ENCODE measurements around the gene CDC37L1. TPM values are rescaled to one million over a fixed set of nuclear protein-coding genes. Genes with fewer than 3 reads are reported as not detected.

CDC37L1 gene
- polyA plus RNA-seq, 1 of the 3 experiments (the other 2 are of a cell fraction) = 6.5 TPM

- TF ChIP-seq PBX3 (IDR thresholded peaks at IDR 0.05) = no peak
These were observed 30.0 kb downstream of the CDC37L1 start (continued) for GRCh38 chr9:4709380-4709779.

- Histone ChIP-seq H3K27ac (ENCODE audit: low read depth in 2 of 2, low read length in 1 of 2) (no peak overlapping the region), H3K9me3 (no peaks in the 10 kb centered on the region), H3K27me3 (ENCODE audit: insufficient read depth) (no peaks in the 10 kb centered on the region), H3K9me2 (no peaks in the 10 kb centered on the region), H3K4me1 (ENCODE audit: control insufficient read depth in 1 of 2, insufficient read depth in 2 of 2, low read depth in 1 of 2, low read length in 1 of 2) (no peaks in the 10 kb centered on the region), H4K20me1 (ENCODE audit: insufficient read depth) (no peaks in the 10 kb centered on the region), H3K79me2 (ENCODE audit: insufficient read depth) (no peaks in the 10 kb centered on the region), H3K9ac (no peak overlapping the region), H3K4me2 (no peak overlapping the region), H3F3A (replicated peaks; ENCODE audit: insufficient read depth) (no peaks in the 10 kb centered on the region), H2AFZ (ENCODE audit: low read depth) (no peak overlapping the region), H3K36me3 (replicated peaks in 1 of 2; ENCODE audit: control insufficient read depth in 1 of 2, insufficient read depth in 2 of 2, low read length in 1 of 2) (peaks cover 48 to 63% of the 10 kb centered on the region in 2 experiments), H3K4me3 (ENCODE audit: low read depth in 2 of 2, low read length in 1 of 2) (no peak overlapping the region)
- no peak for DNase-seq
- WGBS (ENCODE audit: low lambda C conversion rate) = 69% methylated on average over 7 of the region's 7 CpGs
- TF ChIP-seq RAD21 (IDR thresholded peaks at IDR 0.05; ENCODE audit: low read length) (no peak), ELF1 (IDR thresholded peaks at IDR 0.05) (no peak), CTCF (IDR thresholded peaks at IDR 0.05) (no peak), PBX3 (IDR thresholded peaks at IDR 0.05) (no peak), RCOR1 (IDR thresholded peaks at IDR 0.05; ENCODE audit: low read length) (no peak), FOXM1 (IDR thresholded peaks at IDR 0.05; ENCODE audit: low read depth) (no peak), MAX (IDR thresholded peaks at IDR 0.05; ENCODE audit: low read depth) (no peak), JUND (IDR thresholded peaks at IDR 0.05) (no peak), SIN3A (IDR thresholded peaks at IDR 0.05; ENCODE audit: borderline replicate concordance, low read depth, low read length) (no peak), ZBTB33 (IDR thresholded peaks at IDR 0.05; ENCODE audit: borderline replicate concordance, low read depth) (no peak), RXRA (IDR thresholded peaks at IDR 0.05; ENCODE audit: borderline replicate concordance, low read depth) (no peak), NRF1 (IDR thresholded peaks at IDR 0.05; ENCODE audit: low read depth, low read length) (no peak), GABPA (IDR thresholded peaks at IDR 0.05; ENCODE audit: low read depth) (no peak), IRF3 (IDR thresholded peaks at IDR 0.05; ENCODE audit: low read depth, low read length) (no peak), YY1 (IDR thresholded peaks at IDR 0.05; ENCODE audit: low read depth) (no peak), EZH2phosphoT487 (IDR thresholded peaks at IDR 0.05; ENCODE audit: borderline replicate concordance, low read depth) (no peak), TEAD4 (IDR thresholded peaks at IDR 0.05; ENCODE audit: borderline replicate concordance, insufficient read depth) (no peak)
- POLR2A ChIA-PET = no interaction called here
- CTCF ChIA-PET = interaction anchor here (0.8 to 1.2 kb wide), 2 partner anchors 27 to 49 kb away, joined by 3 read pairs; no protein-coding TSS in a partner anchor
These were observed 34.5 kb downstream of the CDC37L1 start for GRCh38 chr9:4713849-4714248.
